ENCODE results near the gene SLC26A2. TPM values are rescaled to one million over a fixed set of nuclear protein-coding genes. Genes with fewer than 3 reads are reported as not detected.

SLC26A2 gene
- total RNA-seq, 2 donors from 2014 or later, result 19.4 to 31.0 TPM

- H3K27me3 ChIP-seq (replicated peaks; ENCODE audit: insufficient read depth), result no peaks in the 10 kb centered on the region
- H3K4me3 ChIP-seq, result no peak overlapping the region
- H3K27ac ChIP-seq, result no peak overlapping the region
- no peaks in the 10 kb centered on the region for H3K9me3 ChIP-seq
- H3K4me1 ChIP-seq (replicated peaks), result no peaks in the 10 kb centered on the region
- intact Hi-C loops (cut with DNase I), result no loop called here
- 81% methylated on average over 7 of the region's 7 CpGs for WGBS
- no peaks in the 10 kb centered on the region for H3K36me3 ChIP-seq
- no peak for DNase-seq (ENCODE audit: low spot score)
- no peak for TF ChIP-seq POLR2A (IDR thresholded peaks at IDR 0.05)
- no peak for TF ChIP-seq POLR2AphosphoS5 (IDR thresholded peaks at IDR 0.05)
- TF ChIP-seq CTCF (IDR thresholded peaks at IDR 0.05), result no peak
These were observed 44.9 kb upstream of the SLC26A2 start for GRCh38 chr5:149915392-149916260.

GRCh38 chr5:149916334-149917072, 44.1 kb upstream of the SLC26A2 start:
- no peak for DNase-seq (ENCODE audit: low spot score)
- 84% methylated on average over 7 of the region's 7 CpGs for WGBS
- no peak overlapping the region for H3K4me3 ChIP-seq
- H3K27ac ChIP-seq, result no peak overlapping the region
- H3K27me3 ChIP-seq (replicated peaks; ENCODE audit: insufficient read depth), result no peaks in the 10 kb centered on the region
- H3K4me1 ChIP-seq (replicated peaks), result no peaks in the 10 kb centered on the region
- H3K36me3 ChIP-seq, result no peaks in the 10 kb centered on the region
- intact Hi-C loops (cut with DNase I), result no loop called here
- no peak for TF ChIP-seq POLR2AphosphoS5 (IDR thresholded peaks at IDR 0.05)
- TF ChIP-seq POLR2A (IDR thresholded peaks at IDR 0.05), result no peak
- TF ChIP-seq CTCF (IDR thresholded peaks at IDR 0.05), result no peak
- H3K9me3 ChIP-seq, result no peaks in the 10 kb centered on the region

DNA sequence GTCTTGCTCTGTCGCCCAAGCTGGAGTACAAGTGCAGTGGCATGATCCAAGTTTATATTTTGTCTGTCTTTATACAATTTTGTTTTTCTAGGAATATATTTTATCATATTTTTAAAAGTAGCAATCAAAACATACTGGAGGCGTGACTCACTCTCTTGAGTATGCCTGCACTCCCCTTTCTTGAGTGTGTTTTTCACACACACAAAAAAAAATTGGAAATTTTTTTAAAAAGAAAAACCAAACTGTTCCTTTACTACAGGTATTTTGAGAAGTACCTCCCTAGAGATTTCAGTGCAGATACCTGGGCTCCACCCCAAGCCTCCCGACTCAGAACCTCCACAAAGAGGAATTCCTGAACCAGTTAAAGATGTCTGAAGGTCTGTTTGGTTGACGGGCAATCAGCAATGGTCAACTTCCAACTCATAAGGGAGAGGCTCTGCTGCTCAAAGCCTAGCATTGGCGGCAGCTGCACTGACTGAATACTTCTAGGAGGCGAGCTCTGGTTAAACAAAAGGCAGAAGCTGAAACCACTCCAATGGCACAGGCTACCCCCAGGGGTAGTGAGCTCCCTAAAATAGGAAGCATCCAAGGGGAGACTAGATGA, 43.4 kb upstream of the SLC26A2 start:
- 76% methylated on average over 6 of the region's 6 CpGs for WGBS
- Histone ChIP-seq H3K9me3 (no peaks in the 10 kb centered on the region), H3K4me1 (replicated peaks) (no peaks in the 10 kb centered on the region), H3K27ac (no peak overlapping the region), H3K27me3 (replicated peaks; ENCODE audit: insufficient read depth) (no peaks in the 10 kb centered on the region), H3K36me3 (no peaks in the 10 kb centered on the region), H3K4me3 (no peak overlapping the region)
- TF ChIP-seq CTCF (IDR thresholded peaks at IDR 0.05) (no peak), POLR2AphosphoS5 (IDR thresholded peaks at IDR 0.05) (no peak), POLR2A (IDR thresholded peaks at IDR 0.05) (no peak)
- DNase-seq (ENCODE audit: low spot score), result no peak
- intact Hi-C loops (cut with DNase I), result no loop called here

DNA sequence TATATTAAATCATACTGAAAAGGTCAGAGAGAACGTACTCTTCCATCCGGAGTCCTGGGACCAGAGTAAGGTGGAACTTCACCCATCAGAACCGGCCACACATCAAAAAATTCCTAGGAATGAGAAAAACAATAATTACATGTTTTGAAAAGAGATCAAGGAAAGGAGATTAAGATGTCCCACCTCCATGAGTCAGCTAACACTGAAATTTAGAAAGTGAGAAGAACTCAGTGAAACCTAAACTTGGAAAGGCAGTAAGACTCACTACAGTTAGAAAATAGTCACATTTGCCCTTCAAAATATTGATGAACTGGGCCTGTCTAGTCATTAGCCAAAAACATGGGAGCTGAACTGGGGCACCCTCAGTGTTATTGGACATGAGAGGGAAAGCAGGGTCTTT, 39.0 kb upstream of the SLC26A2 start:
- TF ChIP-seq POLR2AphosphoS5 (IDR thresholded peaks at IDR 0.05), result no peak
- no peak for TF ChIP-seq CTCF (IDR thresholded peaks at IDR 0.05)
- TF ChIP-seq POLR2A (IDR thresholded peaks at IDR 0.05), result no peak
- Histone ChIP-seq H3K36me3 (no peaks in the 10 kb centered on the region), H3K27ac (no peak overlapping the region), H3K4me3 (no peak overlapping the region), H3K9me3 (no peaks in the 10 kb centered on the region), H3K27me3 (replicated peaks; ENCODE audit: insufficient read depth) (no peaks in the 10 kb centered on the region), H3K4me1 (replicated peaks) (no peaks in the 10 kb centered on the region)
- WGBS, result 72% methylated on average over 3 of the region's 3 CpGs
- DNase-seq (ENCODE audit: low spot score), result no peak
- intact Hi-C loops (cut with DNase I), result no loop called here
